HL-60 (cell line): Measurements from ENCODE around the gene CYB5A.

ENCODE experiments used
- CTCF ChIP-seq: IDR thresholded peaks from one replicate; pipeline ENCODE4 v1.5.1; 2011; ENCODE audit warnings: low read length, control low read depth, inconsistent platforms; ENCODE audit not compliant: insufficient read depth
- GABPA ChIP-seq: IDR thresholded peaks from 2 replicates; pipeline ENCODE4 v1.6.1; 2012; ENCODE audit warnings: low read depth
- POLR2AphosphoS5 ChIP-seq: IDR thresholded peaks from 2 replicates; pipeline ENCODE4 v1.6.1; 2012; ENCODE audit warnings: low read depth
- REST ChIP-seq: IDR thresholded peaks from 2 replicates; pipeline ENCODE4 v1.6.1; 2012; ENCODE audit warnings: low read depth; ENCODE audit not compliant: insufficient replicate concordance
- SPI1 ChIP-seq: IDR thresholded peaks from 2 replicates; pipeline ENCODE4 v1.6.1; 2012; ENCODE audit warnings: low read depth, mild to moderate bottlenecking, borderline replicate concordance

DNA sequence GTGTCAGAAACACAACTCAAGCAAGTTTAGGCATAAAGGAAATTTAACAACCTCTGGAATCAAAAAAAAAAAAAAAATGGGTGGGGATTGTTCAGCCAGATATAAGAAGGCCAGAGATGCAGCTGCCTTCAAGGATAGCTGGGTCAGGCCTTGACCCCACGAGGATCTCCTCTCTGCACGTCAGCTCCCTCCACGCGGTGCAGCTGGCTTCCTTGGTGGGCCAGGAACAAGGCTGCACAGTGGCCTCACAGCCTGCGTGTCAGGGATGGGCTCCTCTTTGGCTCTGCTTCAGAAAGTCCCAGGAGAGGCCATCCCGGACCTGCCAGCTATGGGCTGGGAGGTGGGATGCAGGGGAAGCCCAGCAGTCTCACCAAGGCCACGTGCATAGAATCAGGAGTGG, 88.0 kb downstream of the CYB5A start:
- TF ChIP-seq POLR2AphosphoS5 = no peak
- TF ChIP-seq CTCF = no peak
- no peak for TF ChIP-seq REST
- no peak for TF ChIP-seq GABPA
- TF ChIP-seq SPI1 = no peak
